Stimulated activated naive CD8-positive, alpha-beta T cell treated with anti-CD3 and anti-CD28 coated beads, Interleukin-15, Interleukin-2, amounts not matched to agents 100 ng/mL and 50 ng/mL, for 24 hours (primary cell): ENCODE results near the gene SLC22A2.

Experiments
- H3K27ac Mint-ChIP-seq: one replicate; pipeline ENCODE4 v1.8.0; 2021; ENCODE audit warnings: mild to moderate bottlenecking, mixed read lengths
- H3K27me3 Mint-ChIP-seq: one replicate; pipeline ENCODE4 v1.8.0; 2021; ENCODE audit warnings: mixed read lengths
- H3K36me3 Mint-ChIP-seq: one replicate; pipeline ENCODE4 v1.8.0; 2021; ENCODE audit warnings: low read depth, mixed read lengths
- H3K4me1 Mint-ChIP-seq: one replicate; pipeline ENCODE4 v1.8.0; 2021; ENCODE audit warnings: low read depth, mixed read lengths
- H3K4me3 Mint-ChIP-seq: one replicate; pipeline ENCODE4 v1.8.0; 2021; ENCODE audit warnings: mild to moderate bottlenecking, mixed read lengths
- H3K9me3 Mint-ChIP-seq: one replicate; pipeline ENCODE4 v1.8.0; 2021; ENCODE audit warnings: mixed read lengths

Gene SLC22A2

DNA sequence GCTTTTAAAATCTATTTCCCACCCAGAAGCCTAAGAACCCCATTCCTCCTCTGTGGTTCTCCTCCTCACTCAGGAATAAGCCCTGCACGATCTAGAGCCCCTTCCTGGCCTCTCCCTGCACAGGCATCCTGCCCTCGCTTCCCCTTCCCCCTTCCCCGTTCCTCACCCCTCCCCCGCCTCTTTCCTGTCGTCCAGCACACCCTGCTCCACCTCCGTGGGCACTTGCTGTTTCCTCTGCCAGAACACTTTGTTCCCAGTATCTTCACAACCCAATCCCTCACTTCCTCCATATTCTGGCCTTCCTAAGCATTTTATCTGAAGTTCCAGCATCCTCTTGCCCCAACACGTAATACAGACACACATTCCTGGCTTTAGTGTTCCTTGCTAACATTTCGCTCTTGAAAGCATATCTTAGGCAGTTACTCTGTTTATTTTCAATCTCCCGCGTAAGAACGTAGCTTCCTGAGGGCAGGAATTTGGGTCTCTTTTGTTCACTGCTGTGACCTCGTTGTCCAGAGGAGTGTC lies 20.2 kb upstream of the SLC22A2 start:
- peaks cover 12% of the 10 kb centered on the region for H3K27me3 Mint-ChIP-seq
- no peak overlapping the region for H3K4me3 Mint-ChIP-seq
- H3K36me3 Mint-ChIP-seq, result no peaks in the 10 kb centered on the region
- no peaks in the 10 kb centered on the region for H3K9me3 Mint-ChIP-seq
- no peaks in the 10 kb centered on the region for H3K4me1 Mint-ChIP-seq
- no peak overlapping the region for H3K27ac Mint-ChIP-seq

DNA sequence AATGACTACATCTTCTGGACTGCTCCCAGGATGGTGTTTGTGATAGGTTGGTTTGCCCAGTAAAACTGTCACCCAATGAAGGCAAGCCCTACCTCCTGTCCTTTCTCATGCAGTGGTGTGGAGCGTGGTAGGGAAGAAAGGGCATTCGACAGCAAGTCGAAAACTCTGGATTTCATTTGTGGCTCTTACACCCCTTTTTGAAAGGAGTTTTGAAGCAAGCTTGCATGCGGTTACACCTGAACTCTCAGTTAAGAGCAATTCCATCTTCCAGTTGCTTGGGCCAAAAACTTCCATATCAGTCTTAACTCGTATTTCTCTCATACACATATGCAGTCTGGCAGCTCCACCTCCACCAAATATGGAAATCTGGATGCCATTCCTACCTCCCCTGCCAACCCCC lies 19.7 kb upstream of the SLC22A2 start:
- no peaks in the 10 kb centered on the region for H3K36me3 Mint-ChIP-seq
- H3K4me1 Mint-ChIP-seq, result no peaks in the 10 kb centered on the region
- H3K9me3 Mint-ChIP-seq, result no peaks in the 10 kb centered on the region
- H3K27ac Mint-ChIP-seq, result no peak overlapping the region
- no peak overlapping the region for H3K4me3 Mint-ChIP-seq
- peaks cover 12% of the 10 kb centered on the region for H3K27me3 Mint-ChIP-seq

DNA sequence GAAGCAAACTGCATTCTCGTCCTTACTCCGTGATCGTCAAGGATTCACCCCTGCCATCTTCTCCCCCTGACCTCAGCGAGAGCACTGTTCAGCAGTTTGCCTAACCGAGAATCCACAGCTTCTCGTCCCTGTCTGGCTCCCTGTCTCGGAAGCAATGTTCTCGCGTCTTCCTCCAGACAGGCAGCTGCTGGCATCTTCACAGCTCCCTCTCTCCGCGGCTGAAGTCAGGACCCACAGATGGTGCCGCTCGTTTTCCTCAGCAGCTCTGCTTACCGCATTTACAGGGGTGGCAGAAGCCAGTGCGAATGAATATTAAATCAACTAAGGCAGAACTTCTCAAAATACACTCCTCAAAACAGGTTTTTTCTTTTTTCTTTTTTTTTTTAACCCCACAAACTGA lies 18.9 kb upstream of the SLC22A2 start:
- Mint-ChIP-seq H3K9me3 (no peaks in the 10 kb centered on the region), H3K4me1 (no peaks in the 10 kb centered on the region), H3K36me3 (no peaks in the 10 kb centered on the region), H3K27ac (no peak overlapping the region), H3K27me3 (peaks cover 5% of the 10 kb centered on the region), H3K4me3 (no peak overlapping the region)

DNA sequence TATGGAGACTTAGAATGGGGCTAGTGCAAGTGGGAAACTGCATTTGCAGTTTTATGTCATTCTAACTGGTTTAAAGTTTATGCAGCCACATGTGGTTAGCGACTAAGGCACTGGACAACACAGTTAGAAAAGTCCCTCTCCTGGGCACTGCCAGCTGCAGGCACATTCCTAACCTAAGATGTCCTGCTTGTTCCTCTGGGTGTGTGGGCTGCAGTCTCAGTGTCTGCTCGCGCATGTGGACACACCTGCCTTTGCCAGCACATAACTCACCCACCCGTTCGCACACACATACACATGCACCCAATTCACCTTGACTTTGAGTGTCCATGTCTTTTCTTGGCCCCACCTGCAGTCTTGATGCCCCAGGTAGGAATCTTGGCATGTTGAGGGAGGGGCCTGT lies 18.5 kb upstream of the SLC22A2 start:
- Mint-ChIP-seq H3K4me1 (no peaks in the 10 kb centered on the region), H3K27me3 (peaks cover under 1% of the 10 kb centered on the region), H3K9me3 (no peaks in the 10 kb centered on the region), H3K4me3 (no peak overlapping the region), H3K36me3 (no peaks in the 10 kb centered on the region), H3K27ac (no peak overlapping the region)

DNA sequence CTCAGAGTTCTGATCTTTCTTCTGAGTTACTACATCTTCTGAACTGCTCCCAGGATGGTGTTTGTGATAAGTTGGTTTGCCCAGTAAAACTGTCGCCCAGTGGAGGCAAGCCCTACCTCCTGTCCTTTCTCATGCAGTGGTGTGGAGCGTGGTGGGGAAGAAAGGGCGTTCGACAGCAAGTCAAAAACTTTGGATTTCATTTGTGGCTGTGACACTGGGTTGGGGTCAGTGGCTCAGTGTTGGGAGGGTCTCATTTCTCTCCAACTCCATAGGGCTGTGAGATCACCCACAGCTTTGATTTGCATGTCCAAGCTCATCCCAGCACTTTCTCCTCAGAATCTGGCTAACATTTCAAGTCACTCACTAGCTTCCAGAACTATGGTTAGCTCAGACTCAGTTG lies 17.5 kb upstream of the SLC22A2 start:
- Mint-ChIP-seq H3K9me3 (no peaks in the 10 kb centered on the region), H3K27ac (no peak overlapping the region), H3K27me3 (peaks cover 4% of the 10 kb centered on the region), H3K4me3 (no peak overlapping the region), H3K36me3 (no peaks in the 10 kb centered on the region), H3K4me1 (no peaks in the 10 kb centered on the region)

DNA sequence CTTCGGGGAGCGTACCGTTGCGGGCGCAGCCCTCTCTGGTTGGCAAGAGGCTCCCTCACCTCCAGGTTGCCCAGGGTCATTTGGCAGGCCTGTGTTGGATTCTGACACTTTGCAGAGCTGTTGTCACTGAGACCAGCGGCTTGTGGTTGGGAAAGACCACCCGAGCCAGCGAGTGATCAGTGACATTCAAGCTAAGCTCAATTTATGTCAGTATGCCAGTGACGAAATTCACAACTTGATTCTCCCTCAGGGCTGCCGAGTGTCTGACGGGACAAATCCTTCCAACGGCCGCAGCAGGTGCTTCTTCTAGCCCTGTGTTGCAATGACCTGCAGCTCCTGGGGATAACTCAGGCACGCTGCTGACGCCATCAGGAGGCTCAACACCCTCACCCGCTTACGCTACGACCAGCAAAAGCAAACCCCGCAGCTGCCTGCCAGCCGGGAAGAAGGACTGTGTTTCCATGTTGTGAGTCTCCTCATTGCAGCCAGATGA lies 16.9 kb upstream of the SLC22A2 start:
- Mint-ChIP-seq H3K4me1 (no peaks in the 10 kb centered on the region), H3K4me3 (no peak overlapping the region), H3K27me3 (peaks cover 4% of the 10 kb centered on the region), H3K36me3 (no peaks in the 10 kb centered on the region), H3K9me3 (no peaks in the 10 kb centered on the region), H3K27ac (no peak overlapping the region)

DNA sequence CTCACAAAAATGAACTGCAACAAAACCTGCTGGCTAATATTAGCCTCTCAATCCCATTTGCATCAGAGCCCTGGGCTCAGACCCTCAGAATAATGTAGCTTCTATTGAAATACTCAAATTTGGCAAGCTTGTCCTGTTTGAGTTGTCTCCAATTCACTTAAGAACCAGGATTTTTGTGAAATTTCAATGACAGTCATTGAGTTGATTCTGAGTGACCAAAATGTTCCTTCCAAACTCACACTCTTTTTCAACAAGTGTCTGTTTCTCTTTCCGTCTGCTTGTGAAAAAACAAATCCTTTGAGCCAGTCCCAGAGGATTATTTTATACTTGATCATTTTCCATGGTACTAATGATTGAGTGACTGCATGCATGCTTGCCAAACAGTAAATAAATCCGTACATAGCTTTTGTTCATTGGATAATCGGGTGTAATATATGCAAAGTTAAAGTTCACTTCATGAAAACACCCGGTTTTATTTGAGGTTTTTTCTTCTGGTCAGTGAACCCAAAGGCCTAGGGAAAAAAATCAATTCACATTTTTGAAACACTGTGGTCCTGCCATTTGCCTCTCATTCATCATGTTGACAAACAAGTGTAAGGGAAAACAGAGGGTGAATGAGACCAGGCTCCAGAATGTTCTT lies 16.4 kb upstream of the SLC22A2 start:
- H3K27ac Mint-ChIP-seq, result no peak overlapping the region
- H3K27me3 Mint-ChIP-seq, result peaks cover 4% of the 10 kb centered on the region
- no peaks in the 10 kb centered on the region for H3K9me3 Mint-ChIP-seq
- H3K36me3 Mint-ChIP-seq, result no peaks in the 10 kb centered on the region
- H3K4me3 Mint-ChIP-seq, result no peak overlapping the region
- no peaks in the 10 kb centered on the region for H3K4me1 Mint-ChIP-seq

DNA sequence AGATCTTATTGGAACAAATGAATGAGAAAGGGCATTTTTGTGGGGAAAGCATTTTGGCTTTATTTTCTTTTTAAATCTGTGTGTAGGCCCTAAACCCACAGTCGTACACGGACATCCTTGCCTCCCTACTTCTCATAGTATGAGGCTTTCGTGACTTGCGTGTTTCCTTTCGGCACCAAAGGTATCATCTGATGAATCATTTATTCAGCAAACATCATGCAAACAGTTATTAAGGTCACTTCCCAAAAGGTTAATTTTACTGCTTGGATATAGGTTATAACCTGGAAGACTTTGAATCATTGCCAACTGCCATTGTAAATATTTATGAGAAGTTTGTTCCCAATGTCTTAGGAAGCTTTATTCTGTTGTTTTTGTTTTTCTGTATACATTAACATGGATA lies 15.1 kb upstream of the SLC22A2 start:
- no peaks in the 10 kb centered on the region for H3K9me3 Mint-ChIP-seq
- H3K4me1 Mint-ChIP-seq, result no peaks in the 10 kb centered on the region
- H3K27ac Mint-ChIP-seq, result no peak overlapping the region
- peaks cover 4% of the 10 kb centered on the region for H3K27me3 Mint-ChIP-seq
- H3K36me3 Mint-ChIP-seq, result no peaks in the 10 kb centered on the region
- H3K4me3 Mint-ChIP-seq, result no peak overlapping the region

DNA sequence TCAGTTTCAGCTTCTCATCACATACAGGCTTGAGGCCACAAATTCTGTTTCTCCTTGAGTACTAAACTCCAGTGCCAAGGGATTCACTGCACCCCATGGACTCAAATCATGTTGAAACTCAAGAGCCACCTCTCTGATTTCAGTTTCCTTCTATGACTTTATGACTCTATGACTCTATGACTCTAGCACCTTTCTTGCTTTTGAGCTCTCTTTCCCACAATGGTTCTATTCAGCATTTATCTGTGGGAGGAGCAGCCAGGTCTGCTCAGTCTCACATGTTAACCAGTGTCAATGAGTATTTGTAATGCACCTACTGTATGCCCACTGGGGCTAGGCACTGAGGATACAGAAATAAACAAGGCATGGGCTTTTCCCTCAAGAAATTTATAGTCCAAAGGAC lies 14.6 kb upstream of the SLC22A2 start:
- Mint-ChIP-seq H3K36me3 (no peaks in the 10 kb centered on the region), H3K9me3 (no peaks in the 10 kb centered on the region), H3K27ac (no peak overlapping the region), H3K27me3 (peaks cover 4% of the 10 kb centered on the region), H3K4me1 (no peaks in the 10 kb centered on the region), H3K4me3 (no peak overlapping the region)

DNA sequence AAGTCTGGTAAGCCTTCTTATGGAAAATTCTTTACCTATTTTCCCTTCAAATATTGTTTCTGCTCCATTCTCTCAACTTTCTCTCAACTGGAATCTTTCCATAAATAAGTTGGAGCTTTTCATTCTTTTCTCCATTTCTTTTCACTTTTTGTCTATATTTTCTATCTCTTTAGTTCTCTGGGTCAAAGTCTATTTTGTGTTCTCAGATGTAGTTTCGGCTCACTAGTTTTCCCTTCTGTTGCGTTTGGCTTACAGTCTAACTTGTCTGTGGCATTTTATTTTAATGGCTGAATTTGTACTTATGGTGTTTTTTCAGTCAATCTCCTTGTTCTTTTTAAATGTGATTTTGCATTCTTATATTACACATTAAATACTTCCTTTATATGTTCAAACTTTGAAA lies 14.1 kb upstream of the SLC22A2 start:
- H3K27me3 Mint-ChIP-seq, result peaks cover 4% of the 10 kb centered on the region
- no peaks in the 10 kb centered on the region for H3K9me3 Mint-ChIP-seq
- H3K27ac Mint-ChIP-seq, result no peak overlapping the region

DNA sequence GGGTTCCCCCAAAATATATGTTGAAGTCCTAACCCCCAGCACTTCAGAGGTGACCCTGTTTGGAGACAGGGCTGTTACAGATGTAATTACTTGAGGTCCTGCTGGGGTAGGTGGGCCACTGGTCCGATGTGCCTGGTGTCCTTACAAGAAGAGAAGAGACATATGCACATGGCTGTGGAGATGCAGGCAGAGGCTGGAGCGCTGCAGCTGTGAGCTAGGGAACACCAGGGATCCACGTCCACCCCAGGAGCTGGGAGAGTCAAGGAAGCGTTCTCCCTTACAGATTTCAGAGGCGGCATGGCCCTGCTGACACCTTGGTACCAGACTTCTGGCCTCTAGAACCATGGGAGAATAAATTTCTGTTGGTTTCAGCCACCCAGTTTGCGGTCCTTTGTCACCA lies 11.7 kb upstream of the SLC22A2 start:
- no peaks in the 10 kb centered on the region for H3K36me3 Mint-ChIP-seq
- peaks cover 4% of the 10 kb centered on the region for H3K27me3 Mint-ChIP-seq
- no peaks in the 10 kb centered on the region for H3K9me3 Mint-ChIP-seq
- peaks cover 7% of the 10 kb centered on the region for H3K4me1 Mint-ChIP-seq
- H3K27ac Mint-ChIP-seq, result no peak overlapping the region
- no peak overlapping the region for H3K4me3 Mint-ChIP-seq

More for the DNA sequence above, 14.1 kb upstream of the SLC22A2 start:
- H3K4me3 Mint-ChIP-seq, result no peak overlapping the region
- no peaks in the 10 kb centered on the region for H3K4me1 Mint-ChIP-seq
- H3K36me3 Mint-ChIP-seq, result no peaks in the 10 kb centered on the region

DNA sequence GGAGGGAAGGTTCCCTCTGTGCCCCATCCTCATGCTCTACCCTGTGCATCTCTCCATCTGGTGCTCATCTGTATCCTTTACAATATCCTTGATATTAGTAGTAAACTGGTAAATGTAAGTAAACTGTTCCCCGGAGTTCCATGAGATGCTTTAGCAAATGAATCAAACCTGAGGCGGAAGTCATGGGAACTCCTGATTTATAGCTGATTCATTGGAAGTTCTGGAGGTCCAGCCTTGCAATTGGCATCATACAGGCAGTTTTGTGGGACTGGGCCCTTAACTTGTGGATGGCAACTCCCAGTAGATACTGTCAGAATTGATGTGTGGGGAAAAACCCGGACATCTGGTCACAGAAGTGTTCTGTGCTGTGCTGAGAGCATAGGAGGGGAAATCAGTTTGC lies 11.2 kb upstream of the SLC22A2 start:
- no peaks in the 10 kb centered on the region for H3K36me3 Mint-ChIP-seq
- H3K4me3 Mint-ChIP-seq, result no peak overlapping the region
- H3K27me3 Mint-ChIP-seq, result peaks cover 4% of the 10 kb centered on the region
- H3K4me1 Mint-ChIP-seq, result peaks cover 7% of the 10 kb centered on the region
- H3K27ac Mint-ChIP-seq, result no peak overlapping the region
- no peaks in the 10 kb centered on the region for H3K9me3 Mint-ChIP-seq

DNA sequence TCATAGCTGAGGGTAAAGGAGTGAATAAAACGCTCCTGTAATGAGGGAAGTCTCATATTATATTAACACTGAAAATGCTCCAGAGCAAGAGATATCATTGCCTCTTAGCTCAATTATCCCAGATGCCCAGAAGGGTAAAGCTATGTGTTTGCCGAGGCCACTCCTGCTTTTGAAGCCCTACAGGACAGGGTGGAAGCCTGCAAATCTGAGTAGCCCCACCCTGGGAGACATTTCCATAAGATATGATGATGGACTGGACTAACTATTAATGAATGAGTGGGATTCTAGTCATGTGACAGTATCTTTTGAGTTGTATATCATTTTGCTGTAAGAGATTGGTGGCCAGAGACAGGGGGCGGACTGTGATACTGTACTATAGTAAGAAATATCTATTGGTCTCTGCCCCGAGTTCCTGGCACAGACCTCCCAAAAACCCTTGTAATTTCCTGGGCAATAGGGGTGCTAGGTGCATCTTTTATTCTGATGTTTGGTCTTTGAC lies 10.5 kb upstream of the SLC22A2 start:
- peaks cover 4% of the 10 kb centered on the region for H3K27me3 Mint-ChIP-seq
- no peaks in the 10 kb centered on the region for H3K9me3 Mint-ChIP-seq
- H3K4me3 Mint-ChIP-seq, result no peak overlapping the region
- no peak overlapping the region for H3K27ac Mint-ChIP-seq
- H3K36me3 Mint-ChIP-seq, result no peaks in the 10 kb centered on the region
- peaks cover 7% of the 10 kb centered on the region for H3K4me1 Mint-ChIP-seq

DNA sequence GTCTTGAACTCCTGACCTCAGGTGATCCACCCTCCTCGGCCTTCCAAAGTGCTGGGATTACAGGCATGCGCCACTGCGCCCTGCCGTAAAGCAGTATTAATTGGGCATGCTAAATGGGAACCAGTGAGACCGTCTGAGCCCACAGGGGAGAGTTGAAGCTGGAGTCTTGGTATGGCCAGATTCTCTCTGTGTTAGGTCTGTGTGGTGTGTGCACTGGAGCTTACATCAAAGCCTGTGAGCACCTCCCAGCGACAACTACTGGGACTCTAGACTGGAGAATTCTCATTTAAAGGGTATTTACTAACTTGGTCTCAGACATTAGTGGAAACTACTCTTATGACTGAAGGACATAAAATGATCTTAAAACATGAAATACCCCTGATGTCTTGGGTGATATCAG lies 8.5 kb upstream of the SLC22A2 start:
- Mint-ChIP-seq H3K9me3 (no peaks in the 10 kb centered on the region), H3K4me1 (peaks cover 7% of the 10 kb centered on the region), H3K27ac (no peak overlapping the region), H3K4me3 (no peak overlapping the region), H3K27me3 (peaks cover 4% of the 10 kb centered on the region), H3K36me3 (no peaks in the 10 kb centered on the region)

DNA sequence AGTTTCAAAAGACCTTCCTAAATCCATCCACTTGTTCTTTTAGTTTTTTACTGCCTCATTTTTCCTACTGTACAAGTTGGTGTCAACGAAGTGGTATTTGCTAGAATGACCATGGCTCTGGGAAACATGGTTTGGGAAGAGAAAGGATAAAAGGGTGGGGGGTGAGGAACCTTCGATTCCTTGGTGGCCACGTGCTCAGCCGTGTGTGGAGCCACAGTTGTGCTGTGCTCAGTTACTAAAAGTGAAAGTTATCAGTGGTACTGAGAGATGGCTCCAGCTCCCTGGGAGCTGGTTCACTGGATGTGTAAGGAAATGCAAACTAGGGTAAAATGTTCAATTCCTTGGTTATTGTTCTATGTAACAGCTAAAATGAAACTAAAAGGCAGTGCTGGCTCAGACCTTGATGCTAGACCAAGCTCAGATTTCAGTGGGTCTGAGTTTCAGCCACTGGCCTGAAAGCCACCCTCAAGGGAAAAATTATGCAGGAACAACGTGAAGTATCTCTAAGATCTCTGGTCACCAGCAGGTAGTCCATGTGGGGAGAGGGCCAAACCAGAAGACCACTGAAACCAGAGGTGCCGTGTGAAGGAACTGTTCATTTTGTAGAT lies 7.4 kb upstream of the SLC22A2 start:
- no peak overlapping the region for H3K27ac Mint-ChIP-seq
- H3K4me3 Mint-ChIP-seq, result no peak overlapping the region
- H3K27me3 Mint-ChIP-seq, result no peaks in the 10 kb centered on the region

More for the DNA sequence above, 7.4 kb upstream of the SLC22A2 start:
- Mint-ChIP-seq H3K9me3 (no peaks in the 10 kb centered on the region), H3K4me1 (peaks cover 7% of the 10 kb centered on the region), H3K36me3 (no peaks in the 10 kb centered on the region)
